IgD-negative memory B cell (primary cell): Measurements from ENCODE around the gene CCL3. TPM values are rescaled to one million over a fixed set of nuclear protein-coding genes. Genes with fewer than 3 reads are reported as not detected.

ENCODE experiments used
- H3K27ac Mint-ChIP-seq, 3 donors: one replicate each; pipeline ENCODE4 v1.8.0; 2020 to 2022; ENCODE audit warnings: mild to moderate bottlenecking in 3 of 3, mixed read lengths in 3 of 3, moderate library complexity in 1 of 3
- H3K27me3 Mint-ChIP-seq: one replicate; pipeline ENCODE4 v1.8.0; 2021; ENCODE audit warnings: mixed read lengths
- H3K36me3 Mint-ChIP-seq: one replicate; pipeline ENCODE4 v1.8.0; 2020; ENCODE audit warnings: mild to moderate bottlenecking, mixed read lengths
- H3K4me1 Mint-ChIP-seq, 3 donors: one replicate each; pipeline ENCODE4 v1.8.0; 2020 to 2022; ENCODE audit warnings: mixed read lengths in 3 of 3, mild to moderate bottlenecking in 1 of 3
- H3K4me3 Mint-ChIP-seq, 4 donors: one replicate each; pipeline ENCODE4 v1.8.0; 2020 to 2022; ENCODE audit warnings: mild to moderate bottlenecking in 4 of 4, mixed read lengths in 4 of 4, moderate library complexity in 3 of 4
- H3K9me3 Mint-ChIP-seq, 3 donors: one replicate each; pipeline ENCODE4 v1.8.0; 2020 to 2021; ENCODE audit warnings: mixed read lengths in 3 of 3, mild to moderate bottlenecking in 1 of 3
- polyA plus RNA-seq: library from polyadenylated mRNA; unstranded; fragments of 300-500 nt; fragmentation: Illumina TruSeq; gene quantifications from one replicate; pipeline ENCODE4 v1.2.3, GENCODE V29; 2021

The CCL3 gene
- polyA plus RNA-seq, 1 donor from 2014 or later: 1.2 TPM

DNA sequence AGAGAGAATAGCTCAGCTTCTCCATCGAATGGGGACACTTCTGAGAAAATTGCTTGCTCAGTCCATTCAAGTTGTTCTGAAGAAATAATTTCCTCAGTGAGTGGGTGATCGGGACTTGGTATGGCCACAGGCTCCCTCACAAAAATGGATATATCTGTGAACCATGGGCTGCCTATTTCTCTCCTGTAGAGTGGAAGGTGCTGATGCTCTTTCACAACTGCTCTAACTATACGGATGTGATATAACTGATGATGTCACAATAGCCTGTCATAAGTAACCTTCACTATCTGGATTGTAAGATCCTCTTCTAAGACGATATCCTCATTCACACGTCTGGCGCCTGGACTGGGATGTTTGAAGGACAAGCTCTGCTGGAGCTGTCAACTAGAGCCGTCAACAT lies 30.5 kb downstream of the CCL3 start:
- peaks cover 14% of the 10 kb centered on the region for H3K27me3 Mint-ChIP-seq
- no peak overlapping the region for H3K4me3 Mint-ChIP-seq
- no peaks in the 10 kb centered on the region for H3K9me3 Mint-ChIP-seq
- H3K27ac Mint-ChIP-seq: no peak overlapping the region
- no peaks in the 10 kb centered on the region for H3K36me3 Mint-ChIP-seq
- H3K4me1 Mint-ChIP-seq: no peaks in the 10 kb centered on the region

DNA sequence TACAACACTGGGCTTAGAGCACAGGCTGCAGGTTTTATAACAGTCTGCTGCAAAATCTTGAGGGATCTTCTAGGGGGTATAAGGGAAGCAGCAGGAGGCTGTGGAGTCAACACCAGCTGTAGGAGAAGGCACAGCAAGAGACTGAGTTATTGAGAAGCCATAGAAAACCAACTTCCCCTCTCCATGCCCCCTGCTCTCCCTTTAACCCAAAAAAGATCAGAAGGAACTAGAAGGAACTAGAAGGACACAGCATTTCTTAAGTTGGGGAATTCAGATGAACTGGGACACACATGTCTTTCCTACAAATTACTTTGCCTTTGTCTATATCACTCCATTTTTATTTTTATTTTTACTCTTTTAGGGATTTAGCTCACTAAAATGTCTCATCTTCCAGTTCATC lies 32.0 kb downstream of the CCL3 start:
- Mint-ChIP-seq H3K4me1 (peaks cover 0 to 1% (median 0%) of the 10 kb centered on the region in 3 donors), H3K4me3 (no peak overlapping the region), H3K36me3 (no peaks in the 10 kb centered on the region), H3K27me3 (peaks cover 12% of the 10 kb centered on the region), H3K27ac (no peak overlapping the region), H3K9me3 (no peaks in the 10 kb centered on the region)

DNA sequence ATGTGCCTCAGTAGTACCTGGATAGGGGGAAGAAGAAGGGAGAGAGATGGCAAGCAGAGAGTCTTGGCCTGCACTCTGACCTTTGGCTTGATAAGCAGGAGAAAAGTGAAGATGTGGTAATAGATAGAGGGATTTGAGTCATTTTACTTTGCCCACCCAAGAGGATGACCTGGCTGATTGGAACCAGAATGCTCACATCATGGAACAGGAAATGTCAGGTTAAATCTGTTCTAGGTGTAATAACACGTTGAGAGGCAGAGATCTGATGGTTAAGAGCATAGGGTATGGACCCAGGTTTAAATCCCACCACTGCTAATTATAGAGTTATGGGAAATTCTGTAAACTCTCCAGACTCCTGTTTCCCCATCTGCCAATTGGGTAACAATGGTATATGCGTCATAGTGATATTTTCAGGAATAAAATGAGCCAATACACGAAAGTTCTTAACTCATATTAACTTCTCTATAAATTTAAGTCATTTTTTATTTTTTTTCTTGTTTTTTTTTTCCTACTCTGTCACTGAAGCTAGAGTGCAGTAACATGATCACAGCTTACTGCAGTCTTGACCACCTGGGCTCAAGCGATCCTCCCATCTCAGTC lies 33.9 kb downstream of the CCL3 start:
- no peak overlapping the region for H3K27ac Mint-ChIP-seq
- peaks cover 10% of the 10 kb centered on the region for H3K27me3 Mint-ChIP-seq
- H3K36me3 Mint-ChIP-seq: peaks cover 5% of the 10 kb centered on the region
- H3K4me3 Mint-ChIP-seq: no peak overlapping the region
- H3K4me1 Mint-ChIP-seq: peaks cover 0 to 1% (median 0%) of the 10 kb centered on the region in 3 donors
- peaks cover 4 to 7% (median 5%) of the 10 kb centered on the region in 3 donors for H3K9me3 Mint-ChIP-seq

DNA sequence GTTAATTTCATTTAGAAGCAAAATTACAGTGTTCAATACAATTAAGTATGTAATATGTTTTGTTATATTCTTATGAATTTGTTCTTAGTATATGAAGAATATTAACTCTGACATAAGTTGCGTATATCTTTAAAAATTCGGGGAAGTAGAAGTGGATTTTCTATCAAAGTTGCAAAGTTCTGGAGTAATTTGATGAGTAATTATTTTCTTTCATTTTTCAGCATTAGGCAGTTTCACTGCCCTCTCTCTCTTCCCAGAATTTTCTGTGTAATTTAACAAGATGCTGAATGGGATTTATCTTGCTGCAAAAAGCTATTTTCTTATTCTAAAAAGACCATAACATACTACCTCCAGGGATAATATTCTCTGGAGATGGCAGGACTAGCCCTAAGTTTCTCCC lies 34.8 kb downstream of the CCL3 start:
- Mint-ChIP-seq H3K4me3 (no peak overlapping the region), H3K36me3 (peaks cover 7% of the 10 kb centered on the region), H3K9me3 (peaks cover 8% of the 10 kb centered on the region in 3 donors), H3K4me1 (peaks cover 0 to 1% (median 0%) of the 10 kb centered on the region in 3 donors), H3K27me3 (peaks cover 14% of the 10 kb centered on the region), H3K27ac (no peak overlapping the region)

DNA sequence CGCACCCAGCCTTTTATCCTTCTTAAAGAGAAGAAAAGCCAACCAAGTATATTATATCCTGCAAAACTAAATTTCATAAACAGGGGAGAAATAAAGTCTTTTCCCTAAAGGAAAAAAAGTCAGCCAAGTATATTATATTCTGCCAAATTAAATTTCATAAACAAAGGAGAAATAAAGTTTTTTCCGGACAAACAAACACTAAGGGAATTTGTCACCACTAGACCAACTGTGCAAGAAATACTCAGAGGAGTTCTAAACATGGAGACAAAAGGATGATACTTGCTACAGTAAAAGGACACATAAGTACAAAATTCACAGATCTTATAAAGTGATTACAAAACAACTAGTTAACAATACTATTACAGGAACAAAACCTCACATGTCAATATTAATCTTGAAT lies 40.3 kb downstream of the CCL3 start:
- peaks cover 0 to 1% (median 0%) of the 10 kb centered on the region in 3 donors for H3K4me1 Mint-ChIP-seq
- H3K36me3 Mint-ChIP-seq: peaks cover 7% of the 10 kb centered on the region
- peaks cover 23% of the 10 kb centered on the region for H3K27me3 Mint-ChIP-seq
- no peak overlapping the region for H3K27ac Mint-ChIP-seq
- H3K4me3 Mint-ChIP-seq: no peak overlapping the region
- H3K9me3 Mint-ChIP-seq: peaks cover 11 to 19% (median 18%) of the 10 kb centered on the region in 3 donors

DNA sequence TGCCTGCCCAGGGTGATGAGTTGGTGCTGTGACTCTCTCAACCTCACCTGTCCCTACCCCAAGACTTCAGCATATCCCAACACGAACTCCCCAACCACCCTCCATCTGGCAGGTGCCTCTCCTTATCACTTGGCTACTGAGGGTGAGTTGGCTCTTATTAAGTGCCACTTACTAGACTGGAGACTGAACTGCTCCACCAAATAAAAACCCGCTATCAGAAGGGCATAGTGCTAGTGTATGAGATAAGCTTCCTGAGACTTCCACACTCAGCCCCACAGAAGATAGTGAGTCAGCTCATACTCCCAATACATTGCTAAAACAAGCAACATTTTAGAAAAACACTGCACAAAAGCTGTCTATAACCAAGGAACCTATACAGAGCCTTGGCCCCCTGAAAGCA lies 41.9 kb downstream of the CCL3 start:
- peaks cover 11 to 23% (median 18%) of the 10 kb centered on the region in 3 donors for H3K9me3 Mint-ChIP-seq
- no peaks in the 10 kb centered on the region for H3K4me1 Mint-ChIP-seq
- H3K36me3 Mint-ChIP-seq: peaks cover 7% of the 10 kb centered on the region
- H3K27ac Mint-ChIP-seq: no peak overlapping the region
- H3K4me3 Mint-ChIP-seq: no peak overlapping the region
- H3K27me3 Mint-ChIP-seq: peaks cover 24% of the 10 kb centered on the region

Other genes starting within 250 kb of the CCL3 start
- not detected for gene HEATR9, start 221.3 kb downstream of the CCL3 start, polyA plus RNA-seq
- 66.3 TPM for gene CCL5, start 209.8 kb downstream of the CCL3 start, polyA plus RNA-seq
- gene RDM1, start 159.4 kb downstream of the CCL3 start, polyA plus RNA-seq: not detected
- not detected for gene LYZL6, start 146.4 kb downstream of the CCL3 start, polyA plus RNA-seq
- not detected for gene CCL16, start 108.6 kb downstream of the CCL3 start, polyA plus RNA-seq
- gene CCL14, start 103.4 kb downstream of the CCL3 start, polyA plus RNA-seq: not detected
- not detected for gene CCL15, start 88.6 kb downstream of the CCL3 start, polyA plus RNA-seq
- not detected for gene CCL23, start 72.2 kb downstream of the CCL3 start, polyA plus RNA-seq
- gene CCL18, start 25.9 kb downstream of the CCL3 start, polyA plus RNA-seq: not detected
- gene CCL4, start 13.7 kb upstream of the CCL3 start, polyA plus RNA-seq: 8.4 TPM
- 0.84 TPM for gene TBC1D3B, start 86.5 kb upstream of the CCL3 start, polyA plus RNA-seq
- 0.53 TPM for gene CCL3L1, start 106.6 kb upstream of the CCL3 start, polyA plus RNA-seq
- not detected for gene CCL4L2, start 120.9 kb upstream of the CCL3 start, polyA plus RNA-seq
- not detected for gene TBC1D3I, start 174.4 kb upstream of the CCL3 start, polyA plus RNA-seq
- gene TBC1D3G, start 233.7 kb upstream of the CCL3 start, polyA plus RNA-seq: not detected